HG03520 (cell line): Measurements from ENCODE around the gene SCPEP1.
"Not testable (repeated sequence)": the region's sequence is repeated elsewhere in the genome, so short reads cannot be mapped to it uniquely, and the experiment has no call there.

Experiments used
- ATAC-seq: cut with Tn5 transposase; IDR thresholded peaks from one replicate; pipeline ENCODE4 v1.9.1; 2021; ENCODE audit warnings: mild to moderate bottlenecking, moderate library complexity; ENCODE audit not compliant: unreplicated experiment

Gene SCPEP1

GRCh38 chr17:56960596-56961538 is 17.1 kb upstream of the SCPEP1 start, which contains the start of gene COIL:
COIL (minus strand) TSS chr17:56961050; CDS start chr17:56961019, 31 bp downstream.
- peak; percentile 89 for ATAC-seq

DNA sequence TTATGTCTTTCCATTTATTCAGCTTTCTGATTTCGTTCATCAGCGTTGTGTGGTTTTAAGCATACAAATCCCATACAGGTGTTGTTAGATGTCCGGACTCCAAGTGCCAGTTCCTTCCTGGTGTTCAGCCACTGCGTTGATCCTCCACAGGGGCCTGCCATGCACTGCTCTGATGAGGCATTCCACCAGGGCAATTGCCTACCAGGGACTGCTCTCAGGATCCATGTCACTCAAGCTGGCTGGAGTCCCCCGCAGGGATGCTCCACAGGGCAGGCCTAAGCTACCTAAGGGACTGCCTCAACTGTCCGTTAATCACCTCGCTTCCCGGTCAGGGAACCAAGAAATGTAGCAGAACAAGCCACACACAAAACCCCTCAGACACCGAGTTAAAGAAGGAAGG is 12.7 kb upstream of the SCPEP1 start:
- not testable (repeated sequence) for ATAC-seq

GRCh38 chr17:56965681-56966080 is 12.2 kb upstream of the SCPEP1 start:
- not testable (repeated sequence) for ATAC-seq

- no peak for ATAC-seq
Observed at GRCh38 chr17:56966338-56966737, 11.6 kb upstream of the SCPEP1 start.

DNA sequence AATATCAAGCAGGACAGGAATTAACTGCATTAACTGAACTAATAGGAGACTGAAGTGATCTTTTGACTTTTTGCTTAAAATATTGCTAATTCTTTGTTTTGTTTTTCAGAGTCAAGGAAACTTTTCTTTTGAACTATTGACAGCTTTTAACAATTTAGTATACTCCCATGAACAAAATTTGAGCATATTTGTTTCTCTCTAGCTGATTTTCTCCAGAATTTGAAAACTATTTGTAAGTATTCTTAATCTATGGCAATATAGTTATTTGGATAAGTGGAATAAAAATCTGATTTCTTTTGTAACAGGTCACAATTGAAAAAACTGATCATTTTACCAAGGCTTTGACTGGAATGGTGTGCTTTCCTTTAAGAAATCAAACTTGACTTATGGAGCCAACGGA is 7.0 kb upstream of the SCPEP1 start:
- no peak for ATAC-seq

DNA sequence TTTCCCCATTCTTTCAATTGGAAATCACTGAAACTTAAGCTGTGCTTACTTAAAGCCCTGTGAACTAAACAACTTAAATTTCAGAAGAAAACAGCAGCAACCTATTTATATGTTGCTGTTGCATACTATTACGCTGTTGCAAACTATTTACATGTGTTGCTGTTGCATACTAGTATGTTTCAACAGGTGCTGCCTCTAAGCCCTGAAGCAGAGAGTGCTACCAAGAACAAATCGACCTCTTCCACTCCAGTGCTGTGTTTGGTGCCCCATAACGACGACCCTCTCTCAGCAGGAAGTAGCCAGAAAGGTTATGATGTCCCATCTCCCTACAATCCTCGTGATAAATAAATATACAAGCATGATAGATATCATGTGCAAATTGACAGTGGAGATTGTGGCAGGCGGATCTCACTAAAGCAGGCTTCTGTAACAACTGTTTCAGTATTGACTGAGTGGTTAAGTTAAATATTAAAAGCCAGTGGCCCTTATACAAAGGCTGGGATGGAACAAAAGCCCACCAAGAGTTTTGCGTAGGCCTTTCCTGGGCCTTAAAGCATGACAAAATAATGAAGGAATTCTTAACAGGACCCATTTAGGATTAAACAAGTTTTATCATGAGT is 5.7 kb upstream of the SCPEP1 start:
- no peak for ATAC-seq

DNA sequence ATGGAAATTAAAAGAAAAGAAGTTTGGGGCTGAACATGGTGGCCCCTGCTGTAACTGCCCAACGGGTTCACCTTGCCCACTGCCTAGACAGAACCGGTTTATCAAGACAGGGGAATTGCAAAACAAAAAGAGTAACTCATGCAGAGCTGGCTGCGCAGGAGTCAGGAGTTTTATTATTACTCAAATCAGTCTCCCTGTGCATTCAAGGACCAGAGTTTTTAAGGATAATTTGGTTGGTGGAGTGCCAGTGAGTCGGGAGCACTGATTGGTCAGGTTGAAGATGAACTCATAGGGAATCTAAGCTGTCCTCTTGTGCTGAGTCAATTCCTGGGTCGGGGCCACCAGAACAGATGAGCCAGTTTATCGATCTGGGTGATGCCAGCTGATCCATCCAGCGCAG is 4.4 kb upstream of the SCPEP1 start:
- ATAC-seq = no peak

DNA sequence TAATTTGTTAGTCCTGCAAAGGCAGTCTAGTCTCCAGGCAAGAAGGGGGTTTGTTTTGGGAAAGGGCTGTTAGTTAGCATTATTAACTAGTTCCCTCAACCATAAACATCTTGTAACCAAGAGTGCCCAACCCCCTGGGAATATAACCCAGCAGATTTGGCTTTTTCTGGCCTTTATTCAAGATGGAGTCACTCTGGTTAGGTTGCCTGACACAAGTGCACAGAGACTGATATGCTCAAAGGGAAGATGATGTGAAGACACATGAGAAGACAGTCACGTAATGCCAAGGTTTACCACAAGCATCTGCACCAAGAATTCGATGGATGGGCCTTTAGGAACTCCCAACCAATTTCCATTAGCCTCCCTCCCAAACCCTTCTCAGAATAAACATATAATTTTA is 3.9 kb upstream of the SCPEP1 start:
- no peak for ATAC-seq

DNA sequence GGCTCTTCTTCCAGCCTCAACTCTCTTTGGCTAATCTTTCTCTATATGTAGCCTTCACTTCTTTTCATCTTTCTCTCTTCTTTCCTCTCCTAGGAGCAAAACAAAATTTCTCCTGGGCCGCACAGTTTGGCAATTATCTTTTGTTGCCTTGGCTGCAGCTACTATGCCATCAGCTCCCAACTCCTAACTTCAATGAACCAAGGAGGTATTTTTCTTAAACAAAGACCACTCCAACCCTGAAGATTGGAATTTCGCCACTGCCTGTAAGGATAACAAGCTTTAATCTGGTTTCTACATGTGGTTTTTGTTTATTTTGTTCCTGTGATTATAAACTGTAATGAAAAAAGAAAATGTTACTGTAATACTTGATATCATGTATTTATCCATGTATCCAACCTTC is 2.3 kb upstream of the SCPEP1 start:
- ATAC-seq = no peak

- no peak for ATAC-seq
Observed at GRCh38 chr17:56976941-56977608, 856 bp upstream of the SCPEP1 start.

DNA sequence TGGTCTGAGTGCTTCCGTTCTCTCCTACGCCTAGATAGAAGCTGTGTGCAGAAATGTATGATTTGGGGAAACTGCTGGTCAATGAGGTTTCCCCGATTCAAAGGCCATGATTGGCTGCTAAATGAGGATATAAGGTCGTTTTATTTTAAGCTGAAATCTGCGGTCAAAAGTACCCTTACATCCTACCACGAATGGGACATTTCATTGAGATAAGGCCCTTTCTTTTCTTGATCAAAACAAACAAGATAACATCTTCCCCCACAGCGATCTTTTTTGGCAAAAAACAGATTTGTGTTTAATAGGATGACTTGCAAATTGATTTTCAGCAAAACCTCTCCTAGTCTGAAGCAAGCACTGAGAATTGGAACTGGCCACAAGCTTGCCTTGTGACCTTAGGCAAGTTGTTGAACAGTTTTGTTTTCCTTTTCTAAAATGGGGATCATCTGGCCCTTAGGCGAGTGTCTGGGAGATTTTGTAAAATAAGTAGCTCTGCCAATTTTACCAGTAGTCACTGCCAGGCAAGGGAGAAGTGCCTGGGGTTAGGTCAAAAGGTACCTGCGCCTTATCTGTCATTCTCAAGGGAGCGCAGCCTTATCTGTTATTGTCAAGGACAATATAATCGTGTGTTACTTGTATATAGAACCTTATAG is 635 bp downstream of the SCPEP1 start:
- no peak for ATAC-seq

DNA sequence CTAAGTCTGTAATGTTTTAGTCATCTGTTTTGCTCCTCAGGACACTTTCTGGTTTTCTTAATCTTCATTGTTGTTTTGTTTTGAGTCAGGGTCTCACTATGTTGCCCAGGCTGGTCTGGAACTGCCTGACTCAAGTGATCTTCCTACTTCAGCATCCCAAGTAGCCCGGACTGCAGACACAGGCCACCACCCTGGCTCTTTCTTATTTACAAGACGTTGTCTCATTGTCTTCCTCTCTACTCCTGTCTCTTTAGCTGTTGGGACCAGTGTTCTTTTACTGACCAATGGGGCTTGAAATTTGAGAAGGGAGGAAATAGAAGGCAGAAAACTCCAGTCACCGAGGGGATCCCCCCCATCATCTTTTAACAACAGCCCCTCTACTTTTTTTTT is 1.2 kb downstream of the SCPEP1 start:
- ATAC-seq = no peak

GRCh38 chr17:56980526-56980925 is 2.6 kb downstream of the SCPEP1 start:
- ATAC-seq = not testable (repeated sequence)

- no peak for ATAC-seq
Observed at GRCh38 chr17:56982312-56982711, 4.4 kb downstream of the SCPEP1 start.

DNA sequence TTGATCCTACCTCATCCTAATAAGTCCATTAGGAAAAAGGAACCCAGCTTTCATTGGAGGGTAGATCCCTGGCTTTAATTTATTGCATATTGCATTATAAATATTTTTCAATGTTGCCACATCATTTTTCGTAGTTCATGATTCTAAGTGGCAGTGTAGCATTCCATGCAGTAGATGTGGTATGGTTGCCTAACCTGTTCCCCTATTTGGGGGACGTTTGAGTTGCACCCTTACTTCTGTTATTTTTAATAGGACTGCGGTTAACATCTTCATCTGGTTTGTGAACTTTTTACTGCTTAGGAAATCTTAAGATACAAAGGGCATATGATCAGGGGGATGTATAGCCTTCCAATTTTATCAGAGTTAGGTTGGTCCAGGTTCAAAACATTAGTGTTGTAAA is 5.4 kb downstream of the SCPEP1 start:
- no peak for ATAC-seq

GRCh38 chr17:56985371-56986162 is 7.6 kb downstream of the SCPEP1 start:
- ATAC-seq = no peak

DNA sequence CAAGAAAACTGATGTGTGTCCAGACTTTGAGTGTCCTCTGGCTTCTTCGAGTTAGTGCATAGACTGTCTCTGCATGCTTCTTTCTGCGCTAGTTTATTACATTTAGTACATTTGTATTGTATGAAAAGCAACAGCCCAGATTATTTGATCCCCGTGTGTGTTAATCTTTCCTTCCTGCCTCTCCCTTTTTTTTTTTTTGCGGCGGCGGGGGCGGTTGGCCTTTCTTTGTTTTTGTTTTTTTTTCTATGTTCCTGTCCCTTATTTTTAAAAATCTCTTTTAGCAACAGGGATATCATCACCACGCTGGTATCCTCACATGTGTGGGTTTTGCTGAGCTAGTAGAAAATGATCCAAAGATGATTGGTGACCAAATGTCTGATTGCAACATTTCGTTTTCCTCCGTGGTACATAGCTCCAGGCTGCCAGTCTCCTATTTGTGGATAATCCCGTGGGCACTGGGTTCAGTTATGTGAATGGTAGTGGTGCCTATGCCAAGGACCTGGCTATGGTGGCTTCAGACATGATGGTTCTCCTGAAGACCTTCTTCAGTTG is 9.4 kb downstream of the SCPEP1 start:
- ATAC-seq = no peak

- ATAC-seq = no peak
Observed at GRCh38 chr17:56988901-56989572, 11.1 kb downstream of the SCPEP1 start.

- no peak for ATAC-seq
Observed at GRCh38 chr17:56992364-56992763, 14.4 kb downstream of the SCPEP1 start.
